ENCODE data around the gene EDIL3.

GRCh38 chr5:83899326-83899970, 485.2 kb downstream of the EDIL3 start:
- TF ChIP-seq CTCF (IDR thresholded peaks at IDR 0.05 in 4 of 5, conservative IDR thresholded peaks at IDR 0.05 in 1 of 5) = no peak
- no peak for TF ChIP-seq POLR2A (IDR thresholded peaks at IDR 0.05)
